H1 (cell line): ENCODE results near the gene H2BW2.

Source experiments
- CREB1 ChIP-seq: IDR thresholded peaks from 2 replicates; pipeline ENCODE4 v1.6.1; 2012; ENCODE audit warnings: inconsistent platforms
- GABPA ChIP-seq: IDR thresholded peaks from 2 replicates; pipeline ENCODE4 v1.6.1; 2011; ENCODE audit warnings: mild to moderate bottlenecking, low read length, moderate library complexity, borderline replicate concordance; ENCODE audit not compliant: insufficient read depth
- POLR2A ChIP-seq, 2 experiments: IDR thresholded peaks; 1 replicate in 1 of 2; 2 replicates in 1 of 2; pipeline ENCODE4 v1.6.1; 2011; ENCODE audit warnings: low read depth in 2 of 2, low read length in 2 of 2, mild to moderate bottlenecking in 2 of 2; ENCODE audit errors: control extremely low read depth in 1 of 2
- RXRA ChIP-seq: IDR thresholded peaks from 2 replicates; pipeline ENCODE4 v1.6.1; 2011; ENCODE audit warnings: low read depth, mild to moderate bottlenecking, low read length, moderate library complexity; ENCODE audit not compliant: insufficient read depth
- SAP30 ChIP-seq: fragments of 300-600 bp; sonication (generic); IDR thresholded peaks from 2 replicates; pipeline ENCODE4 v1.7.1; 2012; ENCODE audit warnings: low read length, moderate library complexity, mild to moderate bottlenecking, inconsistent platforms; ENCODE audit not compliant: insufficient read depth, insufficient replicate concordance
- SIRT6 ChIP-seq: IDR thresholded peaks from one replicate; pipeline ENCODE4 v1.7.1; 2012; ENCODE audit warnings: low read length, inconsistent platforms
- SIX5 ChIP-seq: IDR thresholded peaks from 2 replicates; pipeline ENCODE4 v1.6.1; 2011; ENCODE audit warnings: mild to moderate bottlenecking, low read depth, low read length
- TAF1 ChIP-seq: IDR thresholded peaks from 2 replicates; pipeline ENCODE4 v1.6.1; 2011; ENCODE audit warnings: mild to moderate bottlenecking, low read depth, low read length
- TF ChIP-seq, protein P1 (sequence below), 3 experiments: IDR thresholded peaks; 1 replicate in 2 of 3; 2 replicates in 1 of 3; pipeline versions ENCODE4 v1.5.1 to v1.6.1; 2011; ENCODE audit warnings: low read length in 3 of 3, mild to moderate bottlenecking in 3 of 3, inconsistent platforms in 2 of 3, low read depth in 1 of 3, moderate library complexity in 1 of 3; ENCODE audit not compliant: insufficient read depth in 1 of 3; ENCODE audit errors: control extremely low read depth in 1 of 3

DNA sequence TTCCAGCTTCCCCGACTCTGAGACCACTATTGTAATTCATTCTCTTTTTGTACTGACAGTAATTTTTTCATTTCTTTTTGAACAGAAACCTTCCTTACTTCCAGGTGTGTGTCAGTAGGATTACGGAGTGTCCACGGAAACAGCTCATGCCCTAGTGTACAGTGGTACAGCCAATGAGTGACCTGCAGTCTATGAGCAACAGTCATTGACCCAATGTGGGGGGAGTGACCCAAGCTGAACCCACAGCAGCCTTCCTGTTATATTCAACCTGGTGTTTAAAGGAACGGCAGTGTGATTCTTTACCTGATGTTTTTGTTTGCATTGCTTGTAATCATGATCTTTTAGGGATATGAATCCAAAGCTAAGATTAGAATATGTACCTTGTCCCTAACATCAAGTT lies 1.2 kb downstream of the H2BW2 start:
- TF ChIP-seq SIX5 = no peak
- TF ChIP-seq GABPA = no peak
- TF ChIP-seq CREB1 = no peak
- TF ChIP-seq SAP30 = no peak
- no peak for TF ChIP-seq POLR2A (IDR thresholded peaks at IDR 0.05; ENCODE audit: control extremely low read depth in 1 of 2, low read depth in 2 of 2, low read length in 2 of 2)
- TF ChIP-seq, protein P1, sequence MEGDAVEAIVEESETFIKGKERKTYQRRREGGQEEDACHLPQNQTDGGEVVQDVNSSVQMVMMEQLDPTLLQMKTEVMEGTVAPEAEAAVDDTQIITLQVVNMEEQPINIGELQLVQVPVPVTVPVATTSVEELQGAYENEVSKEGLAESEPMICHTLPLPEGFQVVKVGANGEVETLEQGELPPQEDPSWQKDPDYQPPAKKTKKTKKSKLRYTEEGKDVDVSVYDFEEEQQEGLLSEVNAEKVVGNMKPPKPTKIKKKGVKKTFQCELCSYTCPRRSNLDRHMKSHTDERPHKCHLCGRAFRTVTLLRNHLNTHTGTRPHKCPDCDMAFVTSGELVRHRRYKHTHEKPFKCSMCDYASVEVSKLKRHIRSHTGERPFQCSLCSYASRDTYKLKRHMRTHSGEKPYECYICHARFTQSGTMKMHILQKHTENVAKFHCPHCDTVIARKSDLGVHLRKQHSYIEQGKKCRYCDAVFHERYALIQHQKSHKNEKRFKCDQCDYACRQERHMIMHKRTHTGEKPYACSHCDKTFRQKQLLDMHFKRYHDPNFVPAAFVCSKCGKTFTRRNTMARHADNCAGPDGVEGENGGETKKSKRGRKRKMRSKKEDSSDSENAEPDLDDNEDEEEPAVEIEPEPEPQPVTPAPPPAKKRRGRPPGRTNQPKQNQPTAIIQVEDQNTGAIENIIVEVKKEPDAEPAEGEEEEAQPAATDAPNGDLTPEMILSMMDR (IDR thresholded peaks at IDR 0.05; ENCODE audit: control extremely low read depth in 1 of 3, insufficient read depth in 1 of 3, low read depth in 1 of 3, low read length in 3 of 3) = no peak
- TF ChIP-seq RXRA = no peak
- no peak for TF ChIP-seq SIRT6
- no peak for TF ChIP-seq TAF1
